ENCODE measurements around the gene BRAF. TPM values are rescaled to one million over a fixed set of nuclear protein-coding genes. Genes with fewer than 3 reads are reported as not detected.

Gene BRAF
- total RNA-seq, 1 experiment from 2014 or later: 31.3 TPM

GRCh38 chr7:140697447-140698143 is 227.1 kb downstream of the BRAF start:
- H3K27me3 Mint-ChIP-seq (ENCODE audit: unreplicated experiment): no peaks in the 10 kb centered on the region
- H3K36me3 Mint-ChIP-seq (ENCODE audit: insufficient read depth, unreplicated experiment): peaks cover 32% of the 10 kb centered on the region
- DNase-seq: no peak
- intact Hi-C loops (cut with micrococcal nuclease; ENCODE audit: unreplicated experiment): loop anchor here (10.0 kb wide), 1 partner anchor 227 kb away; the partner anchor contains the start of gene BRAF
- H3K4me3 Mint-ChIP-seq (ENCODE audit: low read depth, unreplicated experiment): peak overlapping the region; percentile 98
- H3K9me3 Mint-ChIP-seq (ENCODE audit: low read depth, unreplicated experiment): no peaks in the 10 kb centered on the region
- peaks cover 24% of the 10 kb centered on the region for H3K4me1 Mint-ChIP-seq (ENCODE audit: low read depth, unreplicated experiment)
- BruUV-seq (replicated peaks): TSS peak; percentile 22
- H3K27ac Mint-ChIP-seq (ENCODE audit: unreplicated experiment): peak overlapping the region; percentile 95
- TF ChIP-seq CTCF (IDR thresholded peaks at IDR 0.05; ENCODE audit: unreplicated experiment): no peak
- CTCF ChIA-PET: no interaction called here

GRCh38 chr7:140696680-140697446 is 227.9 kb downstream of the BRAF start, which contains the start of gene NDUFB2:
Gene NDUFB2 (plus strand): TSS chr7:140696708. CDS start chr7:140696745, 37 bp downstream.
- no peaks in the 10 kb centered on the region for H3K27me3 Mint-ChIP-seq (ENCODE audit: unreplicated experiment)
- peaks cover 32% of the 10 kb centered on the region for H3K36me3 Mint-ChIP-seq (ENCODE audit: insufficient read depth, unreplicated experiment)
- H3K4me3 Mint-ChIP-seq (ENCODE audit: low read depth, unreplicated experiment): peak within 1 kb of the TSS; percentile 98
- CTCF ChIA-PET: interaction anchor here (0.7 kb wide), 1 partner anchor 279 kb away, joined by 4 read pairs; no protein-coding TSS in a partner anchor
- DNase-seq: peak; percentile 92
- TF ChIP-seq CTCF (IDR thresholded peaks at IDR 0.05; ENCODE audit: unreplicated experiment): no peak
- BruUV-seq (replicated peaks): no TSS peak
- H3K4me1 Mint-ChIP-seq (ENCODE audit: low read depth, unreplicated experiment): peaks cover 24% of the 10 kb centered on the region
- H3K27ac Mint-ChIP-seq (ENCODE audit: unreplicated experiment): peak within 1 kb of the TSS; percentile 95
- intact Hi-C loops (cut with micrococcal nuclease; ENCODE audit: unreplicated experiment): loop anchor here (10.0 kb wide), 1 partner anchor 228 kb away; the partner anchor contains the start of gene BRAF
- no peaks in the 10 kb centered on the region for H3K9me3 Mint-ChIP-seq (ENCODE audit: low read depth, unreplicated experiment)

- BruUV-seq (replicated peaks): TSS peak; percentile 59
- no peak for DNase-seq
- no peak for TF ChIP-seq CTCF (IDR thresholded peaks at IDR 0.05; ENCODE audit: unreplicated experiment)
- peaks cover 32% of the 10 kb centered on the region for H3K36me3 Mint-ChIP-seq (ENCODE audit: insufficient read depth, unreplicated experiment)
- H3K4me1 Mint-ChIP-seq (ENCODE audit: low read depth, unreplicated experiment): peaks cover 24% of the 10 kb centered on the region
- intact Hi-C loops (cut with micrococcal nuclease; ENCODE audit: unreplicated experiment): loop anchor here (10.0 kb wide), 1 partner anchor 229 kb away; the partner anchor contains the start of gene BRAF
- peak overlapping the region; percentile 98 for H3K4me3 Mint-ChIP-seq (ENCODE audit: low read depth, unreplicated experiment)
- H3K9me3 Mint-ChIP-seq (ENCODE audit: low read depth, unreplicated experiment): no peaks in the 10 kb centered on the region
- H3K27ac Mint-ChIP-seq (ENCODE audit: unreplicated experiment): peak overlapping the region; percentile 95
- CTCF ChIA-PET: interaction anchor here (0.7 kb wide), 2 partner anchors 122 to 278 kb away, joined by 3 to 4 read pairs; no protein-coding TSS in a partner anchor
- no peaks in the 10 kb centered on the region for H3K27me3 Mint-ChIP-seq (ENCODE audit: unreplicated experiment)
Measured at GRCh38 chr7:140696024-140696679, 228.6 kb downstream of the BRAF start.

GRCh38 chr7:140695381-140695780 is 229.3 kb downstream of the BRAF start:
- intact Hi-C loops (cut with micrococcal nuclease; ENCODE audit: unreplicated experiment): loop anchor here (10.0 kb wide), 1 partner anchor 229 kb away; the partner anchor contains the start of gene BRAF
- no peaks in the 10 kb centered on the region for H3K27me3 Mint-ChIP-seq (ENCODE audit: unreplicated experiment)
- H3K4me1 Mint-ChIP-seq (ENCODE audit: low read depth, unreplicated experiment): peaks cover 24% of the 10 kb centered on the region
- TF ChIP-seq CTCF (IDR thresholded peaks at IDR 0.05; ENCODE audit: unreplicated experiment): no peak
- CTCF ChIA-PET: no interaction called here
- BruUV-seq (replicated peaks): no TSS peak
- no peaks in the 10 kb centered on the region for H3K9me3 Mint-ChIP-seq (ENCODE audit: low read depth, unreplicated experiment)
- no peak overlapping the region for H3K27ac Mint-ChIP-seq (ENCODE audit: unreplicated experiment)
- no peak for DNase-seq
- H3K36me3 Mint-ChIP-seq (ENCODE audit: insufficient read depth, unreplicated experiment): peaks cover 32% of the 10 kb centered on the region
- H3K4me3 Mint-ChIP-seq (ENCODE audit: low read depth, unreplicated experiment): peak overlapping the region; percentile 98
